ENCODE results near the gene TKFC.
A peak's percentile ranks its signal among the peaks of the same experiment; 100 is the strongest.
"Not testable (repeated sequence)": the region's sequence is repeated elsewhere in the genome, so short reads cannot be mapped to it uniquely, and the experiment has no call there.

Gene TKFC

GRCh38 chr11:61372659-61373420 is 39.8 kb downstream of the TKFC start:
- no peak for TF ChIP-seq CTCF (IDR thresholded peaks at IDR 0.05; ENCODE audit: low read depth, low read length, missing control alignments)
- no peak overlapping the region for H3K4me3 ChIP-seq (replicated peaks; ENCODE audit: low read depth, low read length)
- no peak for DNase-seq (ENCODE audit: extremely low read depth, low read depth)

GRCh38 chr11:61375761-61376108 is 42.7 kb downstream of the TKFC start:
- no peak overlapping the region for H3K4me3 ChIP-seq (replicated peaks; ENCODE audit: low read depth, low read length)
- no peak for DNase-seq (ENCODE audit: extremely low read depth, low read depth)
- TF ChIP-seq CTCF (IDR thresholded peaks at IDR 0.05; ENCODE audit: low read depth, low read length, missing control alignments): no peak

- DNase-seq (ENCODE audit: extremely low read depth, low read depth): no peak
Observed at GRCh38 chr11:61377461-61378160, 44.6 kb downstream of the TKFC start.

GRCh38 chr11:61378713-61379313 is 45.8 kb downstream of the TKFC start:
- no peak overlapping the region for H3K4me3 ChIP-seq (replicated peaks; ENCODE audit: low read depth, low read length)
- DNase-seq (ENCODE audit: extremely low read depth, low read depth): peak; percentile 59
- TF ChIP-seq CTCF (IDR thresholded peaks at IDR 0.05; ENCODE audit: low read depth, low read length, missing control alignments): no peak

More at GRCh38 chr11:61377461-61378160, 44.6 kb downstream of the TKFC start:
- no peak for TF ChIP-seq CTCF (IDR thresholded peaks at IDR 0.05; ENCODE audit: low read depth, low read length, missing control alignments)
- H3K4me3 ChIP-seq (replicated peaks; ENCODE audit: low read depth, low read length): no peak overlapping the region

GRCh38 chr11:61380884-61381283 is 47.9 kb downstream of the TKFC start:
- DNase-seq (ENCODE audit: extremely low read depth, low read depth): no peak
- TF ChIP-seq CTCF (IDR thresholded peaks at IDR 0.05; ENCODE audit: low read depth, low read length, missing control alignments): no peak
- H3K4me3 ChIP-seq (replicated peaks; ENCODE audit: low read depth, low read length): no peak overlapping the region

- DNase-seq (ENCODE audit: extremely low read depth, low read depth); H3K4me3 ChIP-seq (replicated peaks; ENCODE audit: low read depth, low read length): not testable (repeated sequence)
Observed at GRCh38 chr11:61383859-61384258, 50.8 kb downstream of the TKFC start.

All from HFF-Myc (cell line).